GM21786 (cell line): ENCODE measurements around the gene KCNC4.

Source experiments
- ATAC-seq: cut with Tn5 transposase; IDR thresholded peaks from one replicate; pipeline ENCODE4 v1.9.1; 2021; ENCODE audit not compliant: unreplicated experiment

The KCNC4 gene

GRCh38 chr1:110211496-110212168, 1.5 kb downstream of the KCNC4 start:
- no peak for ATAC-seq

GRCh38 chr1:110212169-110213142, 2.3 kb downstream of the KCNC4 start:
- no peak for ATAC-seq

GRCh38 chr1:110213143-110213540, 3.0 kb downstream of the KCNC4 start:
- ATAC-seq = no peak

GRCh38 chr1:110214454-110215404, 4.6 kb downstream of the KCNC4 start:
- no peak for ATAC-seq

- ATAC-seq = no peak
Measured at GRCh38 chr1:110215621-110216515, 5.8 kb downstream of the KCNC4 start.

- no peak for ATAC-seq
Measured at GRCh38 chr1:110216844-110217444, 6.8 kb downstream of the KCNC4 start.

GRCh38 chr1:110218137-110218536, 8.0 kb downstream of the KCNC4 start:
- no peak for ATAC-seq

- no peak for ATAC-seq
Measured at GRCh38 chr1:110218739-110219138, 8.6 kb downstream of the KCNC4 start.

GRCh38 chr1:110220324-110220723, 10.2 kb downstream of the KCNC4 start:
- ATAC-seq = no peak

- ATAC-seq = no peak
Measured at GRCh38 chr1:110221119-110221518, 11.0 kb downstream of the KCNC4 start.

- ATAC-seq = no peak
Measured at GRCh38 chr1:110223127-110223526, 13.0 kb downstream of the KCNC4 start.

GRCh38 chr1:110223581-110223980, 13.5 kb downstream of the KCNC4 start:
- no peak for ATAC-seq

- no peak for ATAC-seq
Measured at GRCh38 chr1:110224240-110224995, 14.3 kb downstream of the KCNC4 start.

- ATAC-seq = no peak
Measured at GRCh38 chr1:110225212-110225611, 15.1 kb downstream of the KCNC4 start.

- no peak for ATAC-seq
Measured at GRCh38 chr1:110225756-110226404, 15.8 kb downstream of the KCNC4 start.

GRCh38 chr1:110227774-110228173, 17.7 kb downstream of the KCNC4 start:
- ATAC-seq = no peak

GRCh38 chr1:110228381-110228780, 18.3 kb downstream of the KCNC4 start:
- no peak for ATAC-seq

GRCh38 chr1:110228869-110229268, 18.8 kb downstream of the KCNC4 start:
- no peak for ATAC-seq
